ENCODE data around the gene B9D2. TPM values are rescaled to one million over a fixed set of nuclear protein-coding genes. Genes with fewer than 3 reads are reported as not detected.

The B9D2 gene
- polyA plus RNA-seq, 1 of the 3 experiments (the other 2 are of a cell fraction) = 13.3 TPM

GRCh38 chr19:41399525-41399924 is 35.6 kb upstream of the B9D2 start:
- Histone ChIP-seq H3K79me2 (ENCODE audit: insufficient read depth) (peaks cover 46% of the 10 kb centered on the region), H3K4me1 (ENCODE audit: control insufficient read depth in 1 of 2, insufficient read depth in 2 of 2, low read depth in 1 of 2, low read length in 1 of 2) (peaks cover 5 to 14% of the 10 kb centered on the region in 2 experiments; a peak in 2 of 4 replicates), H3K27me3 (ENCODE audit: insufficient read depth) (no peaks in the 10 kb centered on the region), H3K4me3 (ENCODE audit: low read depth in 2 of 2, low read length in 1 of 2) (no peak overlapping the region), H3K27ac (ENCODE audit: low read depth in 2 of 2, low read length in 1 of 2) (no peak overlapping the region), H3K36me3 (replicated peaks in 1 of 2; ENCODE audit: control insufficient read depth in 1 of 2, insufficient read depth in 2 of 2, low read length in 1 of 2) (no peaks in the 10 kb centered on the region), H3K9me2 (no peaks in the 10 kb centered on the region), H3F3A (replicated peaks; ENCODE audit: insufficient read depth) (no peaks in the 10 kb centered on the region), H2AFZ (ENCODE audit: low read depth) (no peak overlapping the region), H3K9ac (no peak overlapping the region), H3K4me2 (no peak overlapping the region), H3K9me3 (no peaks in the 10 kb centered on the region), H4K20me1 (ENCODE audit: insufficient read depth) (no peaks in the 10 kb centered on the region)
- ChIA-PET CTCF (no interaction called here), POLR2A (interaction anchor here (0.6 kb wide), 1 partner anchor 27 kb away, joined by 3 read pairs; no protein-coding TSS in a partner anchor)
- TF ChIP-seq MEF2A (IDR thresholded peaks at IDR 0.05; ENCODE audit: borderline replicate concordance, low read depth) (no peak), MAX (IDR thresholded peaks at IDR 0.05; ENCODE audit: low read depth) (no peak), FOXJ3 (CRISPR knock-in tag; IDR thresholded peaks at IDR 0.05) (no peak), TAF1 (IDR thresholded peaks at IDR 0.05; ENCODE audit: borderline replicate concordance, low read depth, low read length) (no peak), RAD21 (IDR thresholded peaks at IDR 0.05; ENCODE audit: low read length) (no peak), NRF1 (IDR thresholded peaks at IDR 0.05; ENCODE audit: low read depth, low read length) (no peak), FOXM1 (IDR thresholded peaks at IDR 0.05; ENCODE audit: low read depth) (no peak), NFIC (IDR thresholded peaks at IDR 0.05; ENCODE audit: borderline replicate concordance) (no peak), YY1 (IDR thresholded peaks at IDR 0.05; ENCODE audit: low read depth) (no peak), SMC3 (IDR thresholded peaks at IDR 0.05; ENCODE audit: low read depth, low read length) (no peak), EP300 (IDR thresholded peaks at IDR 0.05; ENCODE audit: borderline replicate concordance in 1 of 2, low read depth in 1 of 2, low read length in 1 of 2) (no peak), REST (IDR thresholded peaks at IDR 0.05; ENCODE audit: low read depth, low read length) (no peak), EZH2phosphoT487 (IDR thresholded peaks at IDR 0.05; ENCODE audit: borderline replicate concordance, low read depth) (no peak)
- TF ChIP-seq, protein P1, sequence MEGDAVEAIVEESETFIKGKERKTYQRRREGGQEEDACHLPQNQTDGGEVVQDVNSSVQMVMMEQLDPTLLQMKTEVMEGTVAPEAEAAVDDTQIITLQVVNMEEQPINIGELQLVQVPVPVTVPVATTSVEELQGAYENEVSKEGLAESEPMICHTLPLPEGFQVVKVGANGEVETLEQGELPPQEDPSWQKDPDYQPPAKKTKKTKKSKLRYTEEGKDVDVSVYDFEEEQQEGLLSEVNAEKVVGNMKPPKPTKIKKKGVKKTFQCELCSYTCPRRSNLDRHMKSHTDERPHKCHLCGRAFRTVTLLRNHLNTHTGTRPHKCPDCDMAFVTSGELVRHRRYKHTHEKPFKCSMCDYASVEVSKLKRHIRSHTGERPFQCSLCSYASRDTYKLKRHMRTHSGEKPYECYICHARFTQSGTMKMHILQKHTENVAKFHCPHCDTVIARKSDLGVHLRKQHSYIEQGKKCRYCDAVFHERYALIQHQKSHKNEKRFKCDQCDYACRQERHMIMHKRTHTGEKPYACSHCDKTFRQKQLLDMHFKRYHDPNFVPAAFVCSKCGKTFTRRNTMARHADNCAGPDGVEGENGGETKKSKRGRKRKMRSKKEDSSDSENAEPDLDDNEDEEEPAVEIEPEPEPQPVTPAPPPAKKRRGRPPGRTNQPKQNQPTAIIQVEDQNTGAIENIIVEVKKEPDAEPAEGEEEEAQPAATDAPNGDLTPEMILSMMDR (IDR thresholded peaks at IDR 0.05) = no peak
- TF ChIP-seq, protein P2, sequence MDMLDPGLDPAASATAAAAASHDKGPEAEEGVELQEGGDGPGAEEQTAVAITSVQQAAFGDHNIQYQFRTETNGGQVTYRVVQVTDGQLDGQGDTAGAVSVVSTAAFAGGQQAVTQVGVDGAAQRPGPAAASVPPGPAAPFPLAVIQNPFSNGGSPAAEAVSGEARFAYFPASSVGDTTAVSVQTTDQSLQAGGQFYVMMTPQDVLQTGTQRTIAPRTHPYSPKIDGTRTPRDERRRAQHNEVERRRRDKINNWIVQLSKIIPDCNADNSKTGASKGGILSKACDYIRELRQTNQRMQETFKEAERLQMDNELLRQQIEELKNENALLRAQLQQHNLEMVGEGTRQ (IDR thresholded peaks at IDR 0.05; ENCODE audit: borderline replicate concordance, low read depth, low read length) = no peak
- TF ChIP-seq, protein P3, sequence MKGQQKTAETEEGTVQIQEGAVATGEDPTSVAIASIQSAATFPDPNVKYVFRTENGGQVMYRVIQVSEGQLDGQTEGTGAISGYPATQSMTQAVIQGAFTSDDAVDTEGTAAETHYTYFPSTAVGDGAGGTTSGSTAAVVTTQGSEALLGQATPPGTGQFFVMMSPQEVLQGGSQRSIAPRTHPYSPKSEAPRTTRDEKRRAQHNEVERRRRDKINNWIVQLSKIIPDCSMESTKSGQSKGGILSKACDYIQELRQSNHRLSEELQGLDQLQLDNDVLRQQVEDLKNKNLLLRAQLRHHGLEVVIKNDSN (IDR thresholded peaks at IDR 0.05; ENCODE audit: borderline replicate concordance, low read depth) = no peak
- DNase-seq = no peak
- 79% methylated on average over 2 of the region's 2 CpGs for WGBS (ENCODE audit: low lambda C conversion rate)

All from SK-N-SH (cell line).